NCI-H748 (cell line): ENCODE results near the gene PTPRG.

Experiments used
- DNase-seq: peaks from one replicate; lab custom pipeline; 2025; ENCODE audit not compliant: unreplicated experiment; lab: John Stamatoyannopoulos, UW

Gene PTPRG

DNA sequence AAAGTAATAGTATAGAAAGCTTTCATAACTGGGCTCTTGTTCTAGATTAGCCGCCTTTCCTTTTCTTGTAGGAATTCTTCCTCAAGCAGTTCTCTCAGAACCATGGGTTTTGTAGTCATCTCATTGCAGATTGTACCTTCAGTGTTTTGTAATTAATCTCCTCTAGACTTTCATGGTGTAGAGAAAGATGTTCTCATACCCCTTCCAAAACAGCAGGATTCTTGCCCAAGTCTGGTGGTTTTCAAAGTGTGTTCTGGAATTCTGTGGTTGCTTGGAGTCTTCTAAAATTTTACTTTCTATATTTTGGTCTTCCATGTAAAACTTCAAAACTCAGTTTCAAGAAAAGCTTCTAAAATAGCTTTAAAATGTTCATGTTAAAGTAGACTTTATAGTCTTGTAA, 293.8 kb downstream of the PTPRG start:
- DNase-seq = no peak

GRCh38 chr3:61857297-61857696, 295.9 kb downstream of the PTPRG start:
- DNase-seq = no peak

DNA sequence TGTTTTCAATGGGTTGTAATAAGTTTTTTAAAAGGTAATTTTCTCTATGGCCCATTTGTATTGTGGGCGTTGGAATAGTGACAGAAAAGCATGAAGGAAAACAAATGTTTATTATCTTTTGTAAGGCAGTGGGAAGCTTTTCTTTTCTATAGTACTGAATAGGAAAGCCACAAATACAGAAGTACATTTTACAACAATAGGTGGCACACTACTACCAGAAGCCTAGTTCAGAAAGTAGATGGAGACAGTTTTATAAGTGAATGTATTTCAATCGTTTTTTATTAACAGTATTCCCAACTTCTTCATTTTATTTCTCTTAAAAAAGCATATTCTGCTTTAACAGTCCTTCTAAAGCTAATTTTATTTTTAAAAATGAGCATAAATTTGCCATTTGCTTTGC, 296.7 kb downstream of the PTPRG start:
- DNase-seq = peak; percentile 13

- DNase-seq = no peak
Measured at GRCh38 chr3:61861410-61861809, 300.0 kb downstream of the PTPRG start.

DNA sequence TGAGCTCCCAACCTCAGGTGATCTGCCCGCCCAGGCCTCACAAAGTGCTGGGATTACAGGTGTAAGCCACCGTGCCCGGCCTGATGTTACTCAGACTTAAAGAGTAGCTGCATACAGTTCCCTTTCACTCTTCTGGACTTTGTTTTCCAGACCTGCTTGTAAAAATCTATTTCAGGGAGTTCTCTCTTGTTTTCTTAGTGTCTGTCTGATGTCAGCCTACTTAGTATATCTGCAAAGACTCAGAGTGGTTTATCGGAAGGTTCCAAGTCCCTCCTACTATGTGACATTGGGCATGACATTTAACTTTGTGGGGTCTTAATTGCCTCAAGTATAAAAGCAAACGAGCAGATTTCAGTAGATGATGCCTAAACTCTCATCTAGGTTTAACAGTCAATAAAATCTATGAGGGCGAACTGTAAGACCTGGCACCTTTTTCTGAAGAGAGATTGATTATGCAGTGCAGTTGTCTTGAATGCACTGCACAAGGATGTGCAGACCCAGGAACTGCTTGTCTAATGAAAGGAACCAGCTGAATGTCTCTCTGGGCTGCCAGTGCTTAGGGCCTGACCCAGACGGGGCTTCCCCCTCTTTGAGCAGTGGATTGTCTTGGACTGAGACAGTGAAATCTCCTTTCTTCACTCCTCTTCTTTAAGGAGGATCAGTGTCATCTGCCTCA, 301.4 kb downstream of the PTPRG start:
- DNase-seq = no peak

- no peak for DNase-seq
Measured at GRCh38 chr3:61863579-61863978, 302.2 kb downstream of the PTPRG start.

GRCh38 chr3:61864886-61865285, 303.5 kb downstream of the PTPRG start:
- DNase-seq = no peak

- DNase-seq = no peak
Measured at GRCh38 chr3:61865466-61866152, 304.2 kb downstream of the PTPRG start.

DNA sequence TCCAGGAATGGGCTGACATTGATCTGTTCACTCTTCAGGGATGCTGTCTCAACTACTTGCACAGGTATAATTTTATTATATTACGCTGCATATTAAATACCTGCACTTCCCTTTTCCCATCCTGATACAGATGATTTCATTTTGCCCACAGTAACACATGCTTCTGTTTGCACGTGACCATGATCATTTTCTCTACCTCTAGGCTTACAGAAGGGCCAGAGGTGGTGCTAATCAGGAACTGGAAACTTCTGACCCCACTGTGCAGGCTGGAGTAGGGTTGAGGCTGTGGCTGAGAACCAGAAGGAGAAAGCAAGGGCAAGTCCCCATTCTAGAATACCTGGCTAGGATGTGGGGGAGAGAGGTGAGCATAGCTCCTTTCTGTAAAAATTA, 304.8 kb downstream of the PTPRG start:
- DNase-seq = no peak

DNA sequence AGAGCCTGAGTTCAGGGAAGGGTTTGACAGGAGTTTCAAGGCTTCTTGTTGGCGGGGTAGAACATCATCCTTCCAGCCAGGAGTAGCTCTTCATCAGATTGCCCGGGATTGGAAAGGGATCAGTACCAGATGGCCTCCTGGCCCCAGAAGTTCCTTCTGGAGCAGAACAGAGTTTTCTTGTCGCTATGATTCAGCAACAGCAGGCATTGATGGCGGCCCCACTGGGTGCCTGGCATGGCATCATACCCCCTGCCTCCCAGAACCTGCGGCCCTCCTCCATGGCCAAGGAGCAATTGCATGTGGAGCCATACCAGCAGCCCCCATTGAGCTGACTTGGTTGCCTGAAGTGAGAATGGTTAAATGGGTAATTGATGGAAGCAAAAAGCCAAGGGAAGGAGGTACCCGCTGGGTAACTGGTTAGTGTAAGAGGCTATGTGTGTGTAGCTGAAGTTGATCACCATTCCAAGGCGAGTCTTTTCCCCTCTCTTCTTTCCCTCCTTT, 305.6 kb downstream of the PTPRG start:
- no peak for DNase-seq

DNA sequence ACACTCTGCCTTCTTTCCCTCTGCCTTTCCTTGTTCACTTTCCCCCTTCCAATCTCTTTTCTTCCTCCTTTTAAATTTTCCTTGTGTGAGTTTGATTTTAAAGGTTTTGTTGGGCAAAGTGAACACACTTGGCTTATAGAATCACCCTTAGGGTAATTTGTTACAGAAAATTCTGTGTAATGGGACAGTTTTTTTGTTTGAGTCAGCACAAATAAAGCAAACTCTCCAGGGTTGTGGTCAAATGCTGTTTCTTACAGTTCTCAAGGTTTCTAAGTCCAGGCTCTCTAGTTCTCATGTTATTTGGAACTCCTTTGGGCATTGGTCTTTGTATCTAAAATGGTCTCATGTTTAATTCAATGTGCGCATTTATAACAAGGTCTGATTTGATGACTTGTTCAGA, 307.1 kb downstream of the PTPRG start:
- DNase-seq = no peak

- DNase-seq = no peak
Measured at GRCh38 chr3:61869371-61869770, 308.0 kb downstream of the PTPRG start.

- no peak for DNase-seq
Measured at GRCh38 chr3:61871644-61872043, 310.3 kb downstream of the PTPRG start.

GRCh38 chr3:61872077-61872706, 310.8 kb downstream of the PTPRG start:
- DNase-seq = peak; percentile 74

DNA sequence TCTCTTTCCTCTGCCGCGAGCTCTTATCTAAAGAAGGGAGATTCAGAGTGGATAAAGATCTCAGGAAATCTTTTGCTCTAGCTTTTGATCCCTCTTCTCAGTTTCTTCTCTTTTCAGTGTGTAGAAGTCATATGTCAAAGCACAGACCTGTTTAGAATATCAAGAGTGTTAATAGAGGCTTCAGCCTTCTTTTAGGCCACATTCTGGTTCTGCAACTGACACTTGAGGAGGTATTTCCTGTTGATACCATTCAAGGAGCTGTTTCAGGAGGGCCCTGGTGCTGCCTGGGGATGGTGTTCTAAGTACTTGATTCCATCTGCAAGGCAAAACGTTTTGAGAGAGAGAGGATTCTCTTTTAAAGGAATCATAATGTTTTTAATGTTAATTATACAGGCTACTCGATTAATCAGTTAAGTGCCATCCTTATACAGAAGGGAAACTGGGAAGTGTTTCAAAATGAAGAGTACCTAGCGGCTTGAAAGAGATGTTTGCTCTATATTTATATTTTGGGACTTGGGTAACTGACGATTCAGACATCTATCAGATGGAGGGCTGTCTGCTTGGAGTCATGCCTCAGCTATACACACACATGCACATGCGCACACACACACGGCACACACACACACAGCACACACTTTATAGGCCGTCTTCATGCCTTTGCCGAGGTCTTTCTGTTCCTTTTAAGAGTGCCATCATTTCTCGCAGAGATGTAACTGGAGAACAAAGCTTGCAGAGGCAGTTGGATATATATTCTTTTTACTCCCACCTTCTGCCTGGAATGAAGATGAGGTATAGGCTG, 313.9 kb downstream of the PTPRG start:
- DNase-seq = no peak

DNA sequence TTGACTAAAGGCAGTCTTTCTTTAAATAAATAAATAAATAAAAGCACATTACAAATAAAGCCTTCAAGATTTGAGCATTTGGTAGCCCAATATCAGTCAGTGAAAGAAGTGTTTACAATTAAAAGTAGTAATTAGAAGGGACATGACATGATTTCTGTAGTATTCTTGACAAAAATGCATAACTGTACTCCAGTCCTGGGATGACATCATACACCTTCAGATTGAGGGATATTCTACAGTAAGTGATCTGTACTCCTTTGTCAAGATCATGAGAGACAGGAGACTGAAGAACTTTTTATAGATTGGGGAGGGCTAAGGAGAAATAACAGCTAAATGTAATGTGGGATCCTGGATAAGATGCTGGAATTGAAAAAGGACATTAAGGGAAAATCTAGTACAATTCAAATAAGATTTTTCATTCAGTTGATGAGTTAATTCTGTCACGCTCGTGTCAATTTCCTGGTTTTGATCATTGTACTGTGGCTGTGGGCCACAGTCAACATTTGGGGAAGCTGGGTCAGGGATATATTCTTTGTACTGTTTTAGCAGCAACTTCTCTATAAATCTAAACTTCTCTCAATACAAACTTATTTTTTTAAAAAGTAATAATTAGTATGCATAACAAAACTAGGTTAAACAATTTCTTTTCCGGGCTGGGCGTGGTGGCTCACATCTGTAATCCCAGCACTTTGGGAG, 314.8 kb downstream of the PTPRG start:
- no peak for DNase-seq

GRCh38 chr3:61876797-61877196, 315.4 kb downstream of the PTPRG start:
- DNase-seq = no peak

GRCh38 chr3:61877359-61878138, 316.2 kb downstream of the PTPRG start:
- peak; percentile 75 for DNase-seq

GRCh38 chr3:61882253-61882652, 320.9 kb downstream of the PTPRG start:
- no peak for DNase-seq

GRCh38 chr3:61884794-61885193, 323.4 kb downstream of the PTPRG start:
- DNase-seq = no peak
